ENCODE data around the gene ELOA2. TPM values are rescaled to one million over a fixed set of nuclear protein-coding genes. Genes with fewer than 3 reads are reported as not detected.
"Not testable (repeated sequence)": the region's sequence is repeated elsewhere in the genome, so short reads cannot be mapped to it uniquely, and the experiment has no call there.

ELOA2 gene
- total RNA-seq, 4 donors from 2014 or later: not detected

DNA sequence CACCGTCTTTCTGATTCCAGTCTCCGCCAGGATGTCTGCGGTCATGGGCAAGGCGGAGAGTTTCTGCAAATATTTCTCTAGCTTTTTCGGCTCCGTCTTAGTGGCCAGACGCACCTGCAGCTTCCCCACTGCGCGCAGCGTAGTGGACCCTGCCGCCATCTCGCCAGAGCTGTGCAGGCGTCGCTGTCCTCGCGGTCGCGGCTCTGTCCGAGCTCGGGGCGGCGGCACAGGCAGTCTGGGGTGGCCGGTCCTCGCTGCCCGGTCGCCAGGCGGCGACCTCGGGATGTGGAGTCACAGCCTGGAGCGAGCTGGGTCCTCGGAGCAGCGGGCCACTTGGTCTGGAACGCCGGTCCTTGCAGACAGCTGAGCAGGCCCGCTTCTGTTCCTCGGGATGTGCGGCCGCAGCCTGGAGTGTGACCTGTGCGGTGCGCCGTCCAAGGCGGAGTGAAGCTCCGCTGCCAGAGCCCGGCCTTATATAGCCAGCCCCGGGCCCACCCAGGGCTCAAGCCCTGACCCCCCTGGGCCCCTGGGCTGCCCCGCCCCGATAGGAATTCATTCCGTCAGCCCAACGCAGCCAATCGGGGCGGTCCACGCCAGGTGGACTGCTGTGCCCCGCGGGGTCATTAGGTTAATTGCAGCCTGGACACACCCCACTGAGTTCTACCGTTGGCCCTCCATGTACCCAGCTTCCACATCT, 11.5 kb downstream of the ELOA2 start:
- H3K4me1 ChIP-seq; H3K4me3 ChIP-seq; H3K27ac ChIP-seq; H3K27me3 ChIP-seq; DNase-seq (ENCODE audit: low spot score in 2 of 2); H3K9me3 ChIP-seq; H3K36me3 ChIP-seq: not testable (repeated sequence)
- WGBS: no CpG with 5 or more reads among the region's 55 CpGs

DNA sequence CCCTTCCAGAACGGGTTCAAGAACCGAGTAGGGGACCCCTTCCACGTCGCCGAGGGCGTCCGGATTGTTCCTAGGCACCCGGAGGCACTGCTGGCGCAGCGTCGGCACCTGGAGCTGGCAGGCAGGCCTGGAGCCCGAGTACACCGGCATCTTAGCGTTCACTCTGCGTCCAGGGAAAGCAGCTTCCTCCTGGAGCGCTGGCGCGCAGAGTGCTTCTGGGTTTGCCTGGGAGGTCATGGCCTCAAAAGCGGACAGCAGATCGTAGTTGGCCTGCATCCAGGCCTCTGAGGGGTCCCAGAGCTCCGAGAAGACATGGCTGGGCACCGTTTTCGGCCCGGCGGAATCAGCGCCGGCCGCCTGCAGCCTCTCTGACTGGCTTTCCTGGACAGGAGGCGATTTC, 12.6 kb downstream of the ELOA2 start:
- H3K4me3 ChIP-seq; H3K36me3 ChIP-seq; H3K4me1 ChIP-seq; H3K27me3 ChIP-seq; DNase-seq (ENCODE audit: low spot score in 2 of 2); H3K9me3 ChIP-seq; H3K27ac ChIP-seq: not testable (repeated sequence)
- WGBS: 90% methylated on average over 6 of the region's 29 CpGs

DNA sequence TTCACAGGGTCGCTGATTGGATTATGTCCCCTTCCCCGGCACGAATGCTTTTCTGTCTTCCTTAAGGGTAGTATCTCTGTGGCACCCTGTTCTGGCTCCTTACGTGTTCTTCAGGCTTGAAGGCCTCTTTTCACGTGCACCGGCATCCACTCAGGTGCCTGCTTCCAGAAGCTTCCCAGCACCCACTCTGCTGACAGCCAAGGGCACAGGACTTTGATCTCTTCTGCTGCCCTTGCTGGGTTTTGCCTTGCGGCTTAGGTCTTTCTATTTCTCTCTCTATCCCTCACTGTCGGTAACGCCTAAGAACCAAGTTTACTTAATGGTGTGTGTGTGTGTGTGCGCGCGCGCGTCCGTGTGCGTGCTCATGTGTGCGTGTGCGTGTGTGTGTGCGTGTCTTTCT, 14.7 kb downstream of the ELOA2 start:
- H3K27me3 ChIP-seq; H3K9me3 ChIP-seq; H3K27ac ChIP-seq; H3K4me3 ChIP-seq; H3K4me1 ChIP-seq; DNase-seq (ENCODE audit: low spot score in 2 of 2); H3K36me3 ChIP-seq: not testable (repeated sequence)
- no CpG with 5 or more reads among the region's 19 CpGs for WGBS

DNA sequence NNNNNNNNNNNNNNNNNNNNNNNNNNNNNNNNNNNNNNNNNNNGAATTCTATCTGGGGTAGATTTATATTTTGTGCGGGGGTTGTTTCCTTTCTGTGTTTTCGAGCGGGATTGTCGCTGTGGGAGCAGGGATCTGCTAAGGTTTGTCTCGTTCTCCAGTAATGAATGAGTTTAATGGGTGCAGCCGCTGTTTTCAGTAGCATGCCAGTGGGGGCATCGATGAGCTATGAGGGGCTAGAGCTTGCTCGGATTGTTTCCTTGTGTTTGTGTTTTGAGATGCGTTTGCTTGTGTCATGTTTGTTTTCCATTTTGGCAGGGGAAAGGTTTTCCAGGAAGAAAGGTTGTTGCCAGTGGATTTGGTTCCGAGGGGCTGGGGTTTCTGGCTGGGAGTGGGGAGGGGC, 15.6 kb downstream of the ELOA2 start:
- H3K4me1 ChIP-seq; H3K4me3 ChIP-seq; H3K27me3 ChIP-seq; H3K27ac ChIP-seq; H3K36me3 ChIP-seq; H3K9me3 ChIP-seq; DNase-seq (ENCODE audit: low spot score in 2 of 2): not testable (repeated sequence)
- WGBS: no CpG with 5 or more reads among the region's 10 CpGs

Other genes starting within 250 kb of the ELOA2 start
- gene PIAS2, start 118.1 kb downstream of the ELOA2 start, total RNA-seq: 10 to 100 TPM; 12.1 to 42.7 (median 16.9) TPM
- gene KATNAL2, start 118.0 kb downstream of the ELOA2 start, total RNA-seq: 10 to 100 TPM in 1 of 4 donors, 1 to 10 TPM in 3; 1.1 to 10.1 (median 1.9) TPM
- gene HDHD2, start 114.9 kb upstream of the ELOA2 start, total RNA-seq: 10 to 100 TPM; 14.2 to 34.3 (median 21.5) TPM
- 10 to 100 TPM in 3 of 4 donors, 1 to 10 TPM in 1; 7.9 to 14.3 (median 11.2) TPM for gene IER3IP1, start 140.7 kb upstream of the ELOA2 start, total RNA-seq
- not detected for gene SKOR2, start 216.0 kb upstream of the ELOA2 start, total RNA-seq

Data from suprapubic skin (tissue), 4 donors.